Measurements from ENCODE around the gene CFAP61.

DNA sequence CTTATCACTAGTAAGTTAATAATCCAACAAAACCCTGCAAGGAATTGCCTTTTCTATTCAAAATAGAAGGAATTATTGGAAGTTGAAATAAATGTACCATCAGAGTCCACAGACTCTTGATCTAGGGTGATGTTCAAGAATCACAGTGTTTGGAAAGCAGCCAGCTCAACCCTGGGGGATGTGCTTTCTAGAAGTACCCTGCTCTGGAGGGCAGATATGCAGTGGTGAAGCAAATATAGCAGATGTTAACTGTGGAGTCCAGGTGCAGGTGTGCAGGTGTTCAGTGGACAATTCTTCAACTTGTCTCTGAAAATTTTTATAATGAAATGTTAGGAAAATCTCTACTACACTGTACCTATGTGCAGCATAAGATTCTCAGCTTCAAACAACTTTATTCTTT lies 306.5 kb downstream of the CFAP61 start:
- TF ChIP-seq EZH2 (IDR thresholded peaks at IDR 0.05; ENCODE audit: low read depth, unreplicated experiment) (no peak), JUNB (IDR thresholded peaks at IDR 0.05; ENCODE audit: unreplicated experiment) (no peak), ZNF114 (CRISPR knock-in tag; IDR thresholded peaks at IDR 0.05) (no peak), POLR2AphosphoS5 (IDR thresholded peaks at IDR 0.05; ENCODE audit: low read depth) (no peak), EZH2phosphoT487 (IDR thresholded peaks at IDR 0.05; ENCODE audit: unreplicated experiment) (no peak), CREB1 (CRISPR knock-in tag; IDR thresholded peaks at IDR 0.05; ENCODE audit: low read depth) (no peak), ZNF331 (CRISPR knock-in tag; IDR thresholded peaks at IDR 0.05; ENCODE audit: low read depth) (no peak), STAT1 (IDR thresholded peaks at IDR 0.05; ENCODE audit: unreplicated experiment) (no peak)
- TF ChIP-seq, protein P1, sequence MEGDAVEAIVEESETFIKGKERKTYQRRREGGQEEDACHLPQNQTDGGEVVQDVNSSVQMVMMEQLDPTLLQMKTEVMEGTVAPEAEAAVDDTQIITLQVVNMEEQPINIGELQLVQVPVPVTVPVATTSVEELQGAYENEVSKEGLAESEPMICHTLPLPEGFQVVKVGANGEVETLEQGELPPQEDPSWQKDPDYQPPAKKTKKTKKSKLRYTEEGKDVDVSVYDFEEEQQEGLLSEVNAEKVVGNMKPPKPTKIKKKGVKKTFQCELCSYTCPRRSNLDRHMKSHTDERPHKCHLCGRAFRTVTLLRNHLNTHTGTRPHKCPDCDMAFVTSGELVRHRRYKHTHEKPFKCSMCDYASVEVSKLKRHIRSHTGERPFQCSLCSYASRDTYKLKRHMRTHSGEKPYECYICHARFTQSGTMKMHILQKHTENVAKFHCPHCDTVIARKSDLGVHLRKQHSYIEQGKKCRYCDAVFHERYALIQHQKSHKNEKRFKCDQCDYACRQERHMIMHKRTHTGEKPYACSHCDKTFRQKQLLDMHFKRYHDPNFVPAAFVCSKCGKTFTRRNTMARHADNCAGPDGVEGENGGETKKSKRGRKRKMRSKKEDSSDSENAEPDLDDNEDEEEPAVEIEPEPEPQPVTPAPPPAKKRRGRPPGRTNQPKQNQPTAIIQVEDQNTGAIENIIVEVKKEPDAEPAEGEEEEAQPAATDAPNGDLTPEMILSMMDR (conservative IDR thresholded peaks at IDR 0.05; ENCODE audit: low read depth in 2 of 2): no peak
- TF ChIP-seq, protein P2, sequence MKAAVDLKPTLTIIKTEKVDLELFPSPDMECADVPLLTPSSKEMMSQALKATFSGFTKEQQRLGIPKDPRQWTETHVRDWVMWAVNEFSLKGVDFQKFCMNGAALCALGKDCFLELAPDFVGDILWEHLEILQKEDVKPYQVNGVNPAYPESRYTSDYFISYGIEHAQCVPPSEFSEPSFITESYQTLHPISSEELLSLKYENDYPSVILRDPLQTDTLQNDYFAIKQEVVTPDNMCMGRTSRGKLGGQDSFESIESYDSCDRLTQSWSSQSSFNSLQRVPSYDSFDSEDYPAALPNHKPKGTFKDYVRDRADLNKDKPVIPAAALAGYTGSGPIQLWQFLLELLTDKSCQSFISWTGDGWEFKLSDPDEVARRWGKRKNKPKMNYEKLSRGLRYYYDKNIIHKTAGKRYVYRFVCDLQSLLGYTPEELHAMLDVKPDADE (IDR thresholded peaks at IDR 0.05): no peak
- TF ChIP-seq, protein P3, sequence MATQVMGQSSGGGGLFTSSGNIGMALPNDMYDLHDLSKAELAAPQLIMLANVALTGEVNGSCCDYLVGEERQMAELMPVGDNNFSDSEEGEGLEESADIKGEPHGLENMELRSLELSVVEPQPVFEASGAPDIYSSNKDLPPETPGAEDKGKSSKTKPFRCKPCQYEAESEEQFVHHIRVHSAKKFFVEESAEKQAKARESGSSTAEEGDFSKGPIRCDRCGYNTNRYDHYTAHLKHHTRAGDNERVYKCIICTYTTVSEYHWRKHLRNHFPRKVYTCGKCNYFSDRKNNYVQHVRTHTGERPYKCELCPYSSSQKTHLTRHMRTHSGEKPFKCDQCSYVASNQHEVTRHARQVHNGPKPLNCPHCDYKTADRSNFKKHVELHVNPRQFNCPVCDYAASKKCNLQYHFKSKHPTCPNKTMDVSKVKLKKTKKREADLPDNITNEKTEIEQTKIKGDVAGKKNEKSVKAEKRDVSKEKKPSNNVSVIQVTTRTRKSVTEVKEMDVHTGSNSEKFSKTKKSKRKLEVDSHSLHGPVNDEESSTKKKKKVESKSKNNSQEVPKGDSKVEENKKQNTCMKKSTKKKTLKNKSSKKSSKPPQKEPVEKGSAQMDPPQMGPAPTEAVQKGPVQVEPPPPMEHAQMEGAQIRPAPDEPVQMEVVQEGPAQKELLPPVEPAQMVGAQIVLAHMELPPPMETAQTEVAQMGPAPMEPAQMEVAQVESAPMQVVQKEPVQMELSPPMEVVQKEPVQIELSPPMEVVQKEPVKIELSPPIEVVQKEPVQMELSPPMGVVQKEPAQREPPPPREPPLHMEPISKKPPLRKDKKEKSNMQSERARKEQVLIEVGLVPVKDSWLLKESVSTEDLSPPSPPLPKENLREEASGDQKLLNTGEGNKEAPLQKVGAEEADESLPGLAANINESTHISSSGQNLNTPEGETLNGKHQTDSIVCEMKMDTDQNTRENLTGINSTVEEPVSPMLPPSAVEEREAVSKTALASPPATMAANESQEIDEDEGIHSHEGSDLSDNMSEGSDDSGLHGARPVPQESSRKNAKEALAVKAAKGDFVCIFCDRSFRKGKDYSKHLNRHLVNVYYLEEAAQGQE (IDR thresholded peaks at IDR 0.05; ENCODE audit: unreplicated experiment): no peak
- TF ChIP-seq, protein P4, sequence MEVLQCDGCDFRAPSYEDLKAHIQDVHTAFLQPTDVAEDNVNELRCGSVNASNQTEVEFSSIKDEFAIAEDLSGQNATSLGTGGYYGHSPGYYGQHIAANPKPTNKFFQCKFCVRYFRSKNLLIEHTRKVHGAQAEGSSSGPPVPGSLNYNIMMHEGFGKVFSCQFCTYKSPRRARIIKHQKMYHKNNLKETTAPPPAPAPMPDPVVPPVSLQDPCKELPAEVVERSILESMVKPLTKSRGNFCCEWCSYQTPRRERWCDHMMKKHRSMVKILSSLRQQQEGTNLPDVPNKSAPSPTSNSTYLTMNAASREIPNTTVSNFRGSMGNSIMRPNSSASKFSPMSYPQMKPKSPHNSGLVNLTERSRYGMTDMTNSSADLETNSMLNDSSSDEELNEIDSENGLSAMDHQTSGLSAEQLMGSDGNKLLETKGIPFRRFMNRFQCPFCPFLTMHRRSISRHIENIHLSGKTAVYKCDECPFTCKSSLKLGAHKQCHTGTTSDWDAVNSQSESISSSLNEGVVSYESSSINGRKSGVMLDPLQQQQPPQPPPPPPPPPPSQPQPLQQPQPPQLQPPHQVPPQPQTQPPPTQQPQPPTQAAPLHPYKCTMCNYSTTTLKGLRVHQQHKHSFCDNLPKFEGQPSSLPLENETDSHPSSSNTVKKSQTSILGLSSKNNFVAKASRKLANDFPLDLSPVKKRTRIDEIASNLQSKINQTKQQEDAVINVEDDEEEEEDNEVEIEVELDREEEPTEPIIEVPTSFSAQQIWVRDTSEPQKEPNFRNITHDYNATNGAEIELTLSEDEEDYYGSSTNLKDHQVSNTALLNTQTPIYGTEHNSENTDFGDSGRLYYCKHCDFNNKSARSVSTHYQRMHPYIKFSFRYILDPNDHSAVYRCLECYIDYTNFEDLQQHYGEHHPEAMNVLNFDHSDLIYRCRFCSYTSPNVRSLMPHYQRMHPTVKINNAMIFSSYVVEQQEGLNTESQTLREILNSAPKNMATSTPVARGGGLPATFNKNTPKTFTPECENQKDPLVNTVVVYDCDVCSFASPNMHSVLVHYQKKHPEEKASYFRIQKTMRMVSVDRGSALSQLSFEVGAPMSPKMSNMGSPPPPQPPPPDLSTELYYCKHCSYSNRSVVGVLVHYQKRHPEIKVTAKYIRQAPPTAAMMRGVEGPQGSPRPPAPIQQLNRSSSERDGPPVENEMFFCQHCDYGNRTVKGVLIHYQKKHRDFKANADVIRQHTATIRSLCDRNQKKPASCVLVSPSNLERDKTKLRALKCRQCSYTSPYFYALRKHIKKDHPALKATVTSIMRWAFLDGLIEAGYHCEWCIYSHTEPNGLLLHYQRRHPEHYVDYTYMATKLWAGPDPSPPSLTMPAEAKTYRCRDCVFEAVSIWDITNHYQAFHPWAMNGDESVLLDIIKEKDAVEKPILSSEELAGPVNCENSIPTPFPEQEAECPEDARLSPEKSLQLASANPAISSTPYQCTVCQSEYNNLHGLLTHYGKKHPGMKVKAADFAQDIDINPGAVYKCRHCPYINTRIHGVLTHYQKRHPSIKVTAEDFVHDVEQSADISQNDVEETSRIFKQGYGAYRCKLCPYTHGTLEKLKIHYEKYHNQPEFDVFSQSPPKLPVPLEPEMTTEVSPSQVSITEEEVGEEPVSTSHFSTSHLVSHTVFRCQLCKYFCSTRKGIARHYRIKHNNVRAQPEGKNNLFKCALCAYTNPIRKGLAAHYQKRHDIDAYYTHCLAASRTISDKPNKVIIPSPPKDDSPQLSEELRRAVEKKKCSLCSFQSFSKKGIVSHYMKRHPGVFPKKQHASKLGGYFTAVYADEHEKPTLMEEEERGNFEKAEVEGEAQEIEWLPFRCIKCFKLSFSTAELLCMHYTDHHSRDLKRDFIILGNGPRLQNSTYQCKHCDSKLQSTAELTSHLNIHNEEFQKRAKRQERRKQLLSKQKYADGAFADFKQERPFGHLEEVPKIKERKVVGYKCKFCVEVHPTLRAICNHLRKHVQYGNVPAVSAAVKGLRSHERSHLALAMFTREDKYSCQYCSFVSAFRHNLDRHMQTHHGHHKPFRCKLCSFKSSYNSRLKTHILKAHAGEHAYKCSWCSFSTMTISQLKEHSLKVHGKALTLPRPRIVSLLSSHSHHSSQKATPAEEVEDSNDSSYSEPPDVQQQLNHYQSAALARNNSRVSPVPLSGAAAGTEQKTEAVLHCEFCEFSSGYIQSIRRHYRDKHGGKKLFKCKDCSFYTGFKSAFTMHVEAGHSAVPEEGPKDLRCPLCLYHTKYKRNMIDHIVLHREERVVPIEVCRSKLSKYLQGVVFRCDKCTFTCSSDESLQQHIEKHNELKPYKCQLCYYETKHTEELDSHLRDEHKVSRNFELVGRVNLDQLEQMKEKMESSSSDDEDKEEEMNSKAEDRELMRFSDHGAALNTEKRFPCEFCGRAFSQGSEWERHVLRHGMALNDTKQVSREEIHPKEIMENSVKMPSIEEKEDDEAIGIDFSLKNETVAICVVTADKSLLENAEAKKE (CRISPR knock-in tag; IDR thresholded peaks at IDR 0.05): no peak

Data from GM23338 (cell line).